HG02571 (cell line): Measurements from ENCODE around the gene MSMB.
A peak's percentile ranks its signal among the peaks of the same experiment; 100 is the strongest.

ENCODE experiments used
- ATAC-seq: cut with Tn5 transposase; IDR thresholded peaks from one replicate; pipeline ENCODE4 v1.9.1; 2021; ENCODE audit warnings: mild to moderate bottlenecking, moderate library complexity; ENCODE audit not compliant: unreplicated experiment

Gene MSMB

GRCh38 chr10:46035923-46036849 lies 9.9 kb downstream of the MSMB start:
- ATAC-seq = no peak

GRCh38 chr10:46033602-46034011 lies 12.5 kb downstream of the MSMB start:
- ATAC-seq = no peak

- no peak for ATAC-seq
Measured at GRCh38 chr10:46031648-46032532, 14.2 kb downstream of the MSMB start.

GRCh38 chr10:46030091-46030937 lies 15.8 kb downstream of the MSMB start, which contains the start of gene NCOA4:
NCOA4 (minus strand) TSS chr10:46030623; CDS start chr10:46016680, 13,943 bp downstream.
- ATAC-seq = peak; percentile 97

GRCh38 chr10:46029461-46030030 lies 16.5 kb downstream of the MSMB start:
- no peak for ATAC-seq

GRCh38 chr10:46028584-46029460 lies 17.2 kb downstream of the MSMB start:
- peak; percentile 35 for ATAC-seq

- no peak for ATAC-seq
Measured at GRCh38 chr10:46026106-46026505, 20.0 kb downstream of the MSMB start.

- no peak for ATAC-seq
Measured at GRCh38 chr10:46025406-46025805, 20.7 kb downstream of the MSMB start.

GRCh38 chr10:46024948-46025347 lies 21.1 kb downstream of the MSMB start:
- ATAC-seq = no peak

GRCh38 chr10:46022978-46023702 lies 22.9 kb downstream of the MSMB start:
- peak; percentile 95 for ATAC-seq

- ATAC-seq = no peak
Measured at GRCh38 chr10:46020344-46020657, 25.8 kb downstream of the MSMB start.

- ATAC-seq = no peak
Measured at GRCh38 chr10:46019569-46020343, 26.3 kb downstream of the MSMB start.

- no peak for ATAC-seq
Measured at GRCh38 chr10:46019177-46019528, 26.9 kb downstream of the MSMB start.

- ATAC-seq = no peak
Measured at GRCh38 chr10:46018453-46019176, 27.5 kb downstream of the MSMB start.

- ATAC-seq = no peak
Measured at GRCh38 chr10:46017733-46018132, 28.3 kb downstream of the MSMB start.

- no peak for ATAC-seq
Measured at GRCh38 chr10:46016811-46017210, 29.3 kb downstream of the MSMB start.

- no peak for ATAC-seq
Measured at GRCh38 chr10:46016190-46016589, 29.9 kb downstream of the MSMB start.
